ENCODE measurements around the gene HMGCR. TPM values are rescaled to one million over a fixed set of nuclear protein-coding genes. Genes with fewer than 3 reads are reported as not detected.

Gene HMGCR
- total RNA-seq, 2 experiments from 2014 or later: 42.6 to 124 TPM

DNA sequence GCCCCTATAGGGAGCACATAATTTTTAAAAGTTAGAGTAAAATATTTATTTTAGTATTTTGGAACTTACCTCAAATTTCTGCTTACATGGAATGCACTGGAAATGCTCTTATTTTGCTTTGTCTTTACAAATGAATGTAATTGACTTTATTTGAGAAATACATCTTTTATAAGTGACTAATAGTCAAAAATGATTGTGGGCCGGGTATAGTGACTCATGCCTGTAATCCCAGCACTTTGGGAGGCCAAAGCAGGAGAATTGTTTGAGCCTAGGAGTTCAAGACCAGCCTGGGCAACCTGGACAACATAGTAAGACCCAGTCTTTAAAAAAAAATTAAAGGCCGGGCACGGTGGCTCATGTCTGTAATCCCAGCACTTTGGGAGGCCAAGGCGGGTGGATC, 5.8 kb downstream of the HMGCR start:
- no peaks in the 10 kb centered on the region for H3K9me2 ChIP-seq (ENCODE audit: insufficient read depth, low read length)
- H3K79me2 ChIP-seq (ENCODE audit: insufficient read depth, low read depth, low read length): peaks cover 66% of the 10 kb centered on the region
- no peak overlapping the region for H2AFZ ChIP-seq (ENCODE audit: low read length)
- CTCF ChIA-PET (ENCODE audit: unreplicated experiment): no interaction called here
- H3K4me3 ChIP-seq (ENCODE audit: low read depth, low read length, poor library complexity, severe bottlenecking): no peak overlapping the region
- peaks cover 24% of the 10 kb centered on the region for H3K4me1 ChIP-seq (ENCODE audit: insufficient read depth, low read length, poor library complexity, severe bottlenecking)
- no peak overlapping the region for H3K27ac ChIP-seq (ENCODE audit: low read depth, low read length, poor library complexity, severe bottlenecking)
- TF ChIP-seq, protein P1, sequence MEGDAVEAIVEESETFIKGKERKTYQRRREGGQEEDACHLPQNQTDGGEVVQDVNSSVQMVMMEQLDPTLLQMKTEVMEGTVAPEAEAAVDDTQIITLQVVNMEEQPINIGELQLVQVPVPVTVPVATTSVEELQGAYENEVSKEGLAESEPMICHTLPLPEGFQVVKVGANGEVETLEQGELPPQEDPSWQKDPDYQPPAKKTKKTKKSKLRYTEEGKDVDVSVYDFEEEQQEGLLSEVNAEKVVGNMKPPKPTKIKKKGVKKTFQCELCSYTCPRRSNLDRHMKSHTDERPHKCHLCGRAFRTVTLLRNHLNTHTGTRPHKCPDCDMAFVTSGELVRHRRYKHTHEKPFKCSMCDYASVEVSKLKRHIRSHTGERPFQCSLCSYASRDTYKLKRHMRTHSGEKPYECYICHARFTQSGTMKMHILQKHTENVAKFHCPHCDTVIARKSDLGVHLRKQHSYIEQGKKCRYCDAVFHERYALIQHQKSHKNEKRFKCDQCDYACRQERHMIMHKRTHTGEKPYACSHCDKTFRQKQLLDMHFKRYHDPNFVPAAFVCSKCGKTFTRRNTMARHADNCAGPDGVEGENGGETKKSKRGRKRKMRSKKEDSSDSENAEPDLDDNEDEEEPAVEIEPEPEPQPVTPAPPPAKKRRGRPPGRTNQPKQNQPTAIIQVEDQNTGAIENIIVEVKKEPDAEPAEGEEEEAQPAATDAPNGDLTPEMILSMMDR (conservative IDR thresholded peaks at IDR 0.05; ENCODE audit: low read length): no peak
- TF ChIP-seq EZH2phosphoT487 (IDR thresholded peaks at IDR 0.05; ENCODE audit: borderline replicate concordance, low read depth, low read length): no peak
- H3K4me2 ChIP-seq (ENCODE audit: low read length): no peak overlapping the region
- POLR2A ChIA-PET: interaction anchor here (0.6 to 0.7 kb wide), 2 partner anchors 1453 to 1474 kb away, joined by 3 read pairs; no protein-coding TSS in a partner anchor
- H4K20me1 ChIP-seq (ENCODE audit: insufficient read depth, low read length): peaks cover 45% of the 10 kb centered on the region
- no peak for DNase-seq (ENCODE audit: low spot score)
- intact Hi-C loops (cut with micrococcal nuclease; ENCODE audit: unreplicated experiment): no loop called here
- no peaks in the 10 kb centered on the region for H3K9me3 ChIP-seq (ENCODE audit: low read length)
- no TSS peak for BruUV-seq (replicated peaks)
- H3K36me3 ChIP-seq (ENCODE audit: insufficient read depth, low read length): peaks cover 80% of the 10 kb centered on the region

DNA sequence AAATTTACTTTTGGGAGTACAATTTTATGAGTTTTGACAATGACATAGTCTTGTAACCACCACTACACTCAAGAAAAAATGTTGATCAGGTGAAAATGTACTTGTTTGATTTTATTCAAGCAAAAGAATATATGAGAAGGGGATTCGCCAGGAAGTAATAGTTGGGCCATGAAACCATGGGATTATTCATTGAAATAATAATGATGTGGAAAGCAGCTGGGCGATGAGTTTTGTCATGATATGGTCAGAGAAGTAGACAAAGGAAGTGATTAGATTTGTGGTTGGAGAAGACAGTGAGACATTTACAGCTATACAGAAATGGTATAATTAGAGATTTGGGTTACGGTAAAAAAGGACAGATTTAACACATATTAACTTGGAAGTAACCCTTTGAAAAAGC, 11.2 kb downstream of the HMGCR start:
- Histone ChIP-seq H3K4me2 (ENCODE audit: low read length) (no peak overlapping the region), H2AFZ (ENCODE audit: low read length) (no peak overlapping the region), H3K9me2 (ENCODE audit: insufficient read depth, low read length) (no peaks in the 10 kb centered on the region), H3K4me3 (ENCODE audit: low read depth, low read length, poor library complexity, severe bottlenecking) (no peak overlapping the region), H3K4me1 (ENCODE audit: insufficient read depth, low read length, poor library complexity, severe bottlenecking) (no peaks in the 10 kb centered on the region), H4K20me1 (ENCODE audit: insufficient read depth, low read length) (0 out of 2 replicates have a peak, but pooled peaks cover 4% of the 10 kb centered on the region), H3K36me3 (ENCODE audit: insufficient read depth, low read length) (peaks cover 95% of the 10 kb centered on the region), H3K79me2 (ENCODE audit: insufficient read depth, low read depth, low read length) (peaks cover 12% of the 10 kb centered on the region; the same call in 1 of the 2 replicates), H3K9me3 (ENCODE audit: low read length) (no peaks in the 10 kb centered on the region), H3K27ac (ENCODE audit: low read depth, low read length, poor library complexity, severe bottlenecking) (no peak overlapping the region)
- ChIA-PET POLR2A (no interaction called here), CTCF (ENCODE audit: unreplicated experiment) (no interaction called here)
- intact Hi-C loops (cut with micrococcal nuclease; ENCODE audit: unreplicated experiment): no loop called here
- DNase-seq (ENCODE audit: low spot score): no peak
- TF ChIP-seq, protein P1 (conservative IDR thresholded peaks at IDR 0.05; ENCODE audit: low read length): no peak
- TF ChIP-seq EZH2phosphoT487 (IDR thresholded peaks at IDR 0.05; ENCODE audit: borderline replicate concordance, low read depth, low read length): no peak
- BruUV-seq (replicated peaks): no TSS peak

DNA sequence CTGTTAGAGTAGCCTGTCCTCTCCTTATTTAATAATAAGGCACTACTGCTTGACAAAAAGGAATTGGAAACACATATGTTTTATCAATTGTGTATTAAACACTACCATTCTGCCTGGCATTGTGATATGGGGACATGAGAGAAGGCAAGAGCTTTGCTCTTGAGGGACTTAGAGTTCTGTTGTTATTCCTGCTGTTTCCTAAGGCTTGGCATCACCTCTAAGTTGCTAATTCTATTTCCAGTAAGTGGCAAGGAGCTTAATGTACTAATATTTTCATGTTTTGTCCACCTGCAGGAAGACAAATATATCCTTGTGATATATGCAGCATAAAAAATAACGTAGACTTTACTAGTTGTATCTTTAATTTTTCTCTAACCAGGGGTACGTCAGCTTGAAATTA, 12.6 kb downstream of the HMGCR start:
- intact Hi-C loops (cut with micrococcal nuclease; ENCODE audit: unreplicated experiment): no loop called here
- no peaks in the 10 kb centered on the region for H3K9me2 ChIP-seq (ENCODE audit: insufficient read depth, low read length)
- H3K4me2 ChIP-seq (ENCODE audit: low read length): no peak overlapping the region
- no peak overlapping the region for H2AFZ ChIP-seq (ENCODE audit: low read length)
- TF ChIP-seq, protein P1 (conservative IDR thresholded peaks at IDR 0.05; ENCODE audit: low read length): no peak
- no peak for TF ChIP-seq EZH2phosphoT487 (IDR thresholded peaks at IDR 0.05; ENCODE audit: borderline replicate concordance, low read depth, low read length)
- H4K20me1 ChIP-seq (ENCODE audit: insufficient read depth, low read length): no peaks in the 10 kb centered on the region
- H3K9me3 ChIP-seq (ENCODE audit: low read length): no peaks in the 10 kb centered on the region
- ChIA-PET CTCF (ENCODE audit: unreplicated experiment) (no interaction called here), POLR2A (interaction anchor here (0.6 to 0.9 kb wide), 2 partner anchors 10 to 11 kb away, joined by 3 to 5 read pairs; no protein-coding TSS in a partner anchor)
- H3K4me1 ChIP-seq (ENCODE audit: insufficient read depth, low read length, poor library complexity, severe bottlenecking): no peaks in the 10 kb centered on the region
- no peak for DNase-seq (ENCODE audit: low spot score)
- H3K36me3 ChIP-seq (ENCODE audit: insufficient read depth, low read length): peaks cover 96% of the 10 kb centered on the region
- no peaks in the 10 kb centered on the region; the same call in 1 of the 2 replicates for H3K79me2 ChIP-seq (ENCODE audit: insufficient read depth, low read depth, low read length)
- H3K4me3 ChIP-seq (ENCODE audit: low read depth, low read length, poor library complexity, severe bottlenecking): no peak overlapping the region
- no peak overlapping the region for H3K27ac ChIP-seq (ENCODE audit: low read depth, low read length, poor library complexity, severe bottlenecking)
- BruUV-seq (replicated peaks): no TSS peak
